ENCODE measurements around the gene GNA15.

GNA15 gene

GRCh38 chr19:3132971-3133792 lies 2.7 kb upstream of the GNA15 start:
- no peak for TF ChIP-seq CTCF (IDR thresholded peaks at IDR 0.05; ENCODE audit: low read depth, low read length)
- peak in 1 of 2 donors; percentile 37 for DNase-seq (ENCODE audit: low read depth in 2 of 2)

GRCh38 chr19:3133793-3134116 lies 2.1 kb upstream of the GNA15 start:
- H3K4me3 ChIP-seq (replicated peaks in 1 of 2; ENCODE audit: low read depth in 2 of 2, low read length in 2 of 2), result no peak overlapping the region
- DNase-seq (ENCODE audit: low read depth in 2 of 2), result no peak
- no peak for TF ChIP-seq CTCF (IDR thresholded peaks at IDR 0.05; ENCODE audit: low read depth, low read length)

More at GRCh38 chr19:3132971-3133792, 2.7 kb upstream of the GNA15 start:
- H3K4me3 ChIP-seq (replicated peaks in 1 of 2; ENCODE audit: low read depth in 2 of 2, low read length in 2 of 2), result no peak overlapping the region

GRCh38 chr19:3136684-3137055 lies 837 bp downstream of the GNA15 start:
- no peak overlapping the region for H3K4me3 ChIP-seq (replicated peaks in 1 of 2; ENCODE audit: low read depth in 2 of 2, low read length in 2 of 2)
- DNase-seq (ENCODE audit: low read depth in 2 of 2), result no peak
- TF ChIP-seq CTCF (IDR thresholded peaks at IDR 0.05; ENCODE audit: low read depth, low read length), result no peak

GRCh38 chr19:3137119-3137518 lies 1.3 kb downstream of the GNA15 start:
- no peak for TF ChIP-seq CTCF (IDR thresholded peaks at IDR 0.05; ENCODE audit: low read depth, low read length)
- no peak overlapping the region for H3K4me3 ChIP-seq (replicated peaks in 1 of 2; ENCODE audit: low read depth in 2 of 2, low read length in 2 of 2)
- DNase-seq (ENCODE audit: low read depth in 2 of 2), result peak in 1 of 2 donors; percentile 87

GRCh38 chr19:3138268-3138667 lies 2.4 kb downstream of the GNA15 start:
- no peak for TF ChIP-seq CTCF (IDR thresholded peaks at IDR 0.05; ENCODE audit: low read depth, low read length)
- H3K4me3 ChIP-seq (replicated peaks in 1 of 2; ENCODE audit: low read depth in 2 of 2, low read length in 2 of 2), result no peak overlapping the region
- no peak for DNase-seq (ENCODE audit: low read depth in 2 of 2)

- no peak for TF ChIP-seq CTCF (IDR thresholded peaks at IDR 0.05; ENCODE audit: low read depth, low read length)
- H3K4me3 ChIP-seq (replicated peaks in 1 of 2; ENCODE audit: low read depth in 2 of 2, low read length in 2 of 2), result no peak overlapping the region
- DNase-seq (ENCODE audit: low read depth in 2 of 2), result no peak
Measured at GRCh38 chr19:3140667-3141038, 4.8 kb downstream of the GNA15 start.

GRCh38 chr19:3142292-3142670 lies 6.4 kb downstream of the GNA15 start:
- H3K4me3 ChIP-seq (replicated peaks in 1 of 2; ENCODE audit: low read depth in 2 of 2, low read length in 2 of 2), result no peak overlapping the region
- no peak for TF ChIP-seq CTCF (IDR thresholded peaks at IDR 0.05; ENCODE audit: low read depth, low read length)
- DNase-seq (ENCODE audit: low read depth in 2 of 2), result peak; percentile 79 to 95

Measured in cardiac fibroblast (primary cell).